ENCODE measurements around the gene C9orf152.

Gene C9orf152

GRCh38 chr9:110175275-110175968 lies 32.5 kb downstream of the C9orf152 start:
- DNase-seq (ENCODE audit: insufficient read length) (no peak), FAIRE-seq (no peak)
- TF ChIP-seq POLR2AphosphoS5 (IDR thresholded peaks at IDR 0.05; ENCODE audit: low read depth, low read length) (peak; percentile 62), TAF1 (IDR thresholded peaks at IDR 0.05; ENCODE audit: borderline replicate concordance, low read depth, low read length) (no peak), POLR2A (IDR thresholded peaks at IDR 0.05; ENCODE audit: low read depth, low read length) (no peak)

- TF ChIP-seq POLR2AphosphoS5 (IDR thresholded peaks at IDR 0.05; ENCODE audit: low read depth, low read length), result no peak
- DNase-seq (ENCODE audit: insufficient read length), result no peak
- no peak for FAIRE-seq
Measured at GRCh38 chr9:110173322-110173642, 34.7 kb downstream of the C9orf152 start.

DNA sequence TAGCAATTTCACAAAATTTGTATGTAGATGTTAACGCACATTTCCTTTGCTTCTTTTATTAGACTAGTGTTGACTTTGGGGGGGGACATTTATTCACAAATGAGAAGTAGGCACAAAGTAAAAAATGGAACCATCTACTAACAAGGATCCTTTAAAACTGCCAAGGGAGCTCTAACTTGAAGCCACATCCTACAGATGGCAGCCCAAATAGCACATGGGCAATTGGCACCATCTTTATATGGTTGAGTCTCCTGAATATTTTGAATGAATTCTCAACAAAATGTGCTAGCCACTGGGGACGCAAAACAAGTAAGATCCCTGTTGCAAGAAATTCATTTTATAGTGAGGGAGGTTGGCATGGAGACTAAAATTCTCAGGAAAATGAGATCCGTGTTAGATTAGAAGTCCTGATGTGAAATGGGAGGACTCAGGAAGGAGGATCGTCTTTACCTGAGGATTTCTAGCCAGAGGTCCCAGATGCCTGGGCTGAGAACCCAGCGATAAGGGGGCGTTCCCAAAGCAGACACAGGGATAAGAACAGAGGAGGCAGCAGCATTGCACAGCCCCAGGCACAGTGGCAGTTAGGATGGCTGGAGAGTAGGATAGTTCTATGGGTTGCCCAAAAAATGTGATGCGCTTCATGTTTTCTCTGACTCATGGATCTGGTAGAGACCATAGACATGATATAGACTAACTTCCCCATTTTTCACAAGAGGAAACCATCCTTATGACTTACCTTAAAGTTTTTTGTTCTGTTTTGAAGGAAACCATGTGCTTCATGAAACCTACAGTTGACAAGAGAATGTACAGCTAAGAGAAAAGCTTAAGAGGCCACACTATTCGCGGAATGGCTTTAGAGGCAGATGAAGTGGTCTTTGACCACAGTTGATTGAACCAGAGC lies 37.4 kb downstream of the C9orf152 start:
- no peak for DNase-seq (ENCODE audit: insufficient read length)
- FAIRE-seq, result no peak
- TF ChIP-seq POLR2A (IDR thresholded peaks at IDR 0.05; ENCODE audit: low read depth, low read length), result peak; percentile 47; the same call in 1 of the 2 replicates
- no peak for TF ChIP-seq TAF1 (IDR thresholded peaks at IDR 0.05; ENCODE audit: borderline replicate concordance, low read depth, low read length)
- TF ChIP-seq POLR2AphosphoS5 (IDR thresholded peaks at IDR 0.05; ENCODE audit: low read depth, low read length), result peak; percentile 67; the same call in 1 of the 2 replicates

GRCh38 chr9:110168486-110168885 lies 39.5 kb downstream of the C9orf152 start:
- TF ChIP-seq POLR2AphosphoS5 (IDR thresholded peaks at IDR 0.05; ENCODE audit: low read depth, low read length) (no peak), POLR2A (IDR thresholded peaks at IDR 0.05; ENCODE audit: low read depth, low read length) (no peak), TAF1 (IDR thresholded peaks at IDR 0.05; ENCODE audit: borderline replicate concordance, low read depth, low read length) (no peak)
- DNase-seq (ENCODE audit: insufficient read length) (no peak), FAIRE-seq (no peak)

GRCh38 chr9:110161940-110162339 lies 46.0 kb downstream of the C9orf152 start:
- FAIRE-seq, result peak; percentile 87
- DNase-seq (ENCODE audit: insufficient read length), result no peak
- TF ChIP-seq TAF1 (IDR thresholded peaks at IDR 0.05; ENCODE audit: borderline replicate concordance, low read depth, low read length) (no peak), POLR2A (IDR thresholded peaks at IDR 0.05; ENCODE audit: low read depth, low read length) (no peak), POLR2AphosphoS5 (IDR thresholded peaks at IDR 0.05; ENCODE audit: low read depth, low read length) (no peak)

DNA sequence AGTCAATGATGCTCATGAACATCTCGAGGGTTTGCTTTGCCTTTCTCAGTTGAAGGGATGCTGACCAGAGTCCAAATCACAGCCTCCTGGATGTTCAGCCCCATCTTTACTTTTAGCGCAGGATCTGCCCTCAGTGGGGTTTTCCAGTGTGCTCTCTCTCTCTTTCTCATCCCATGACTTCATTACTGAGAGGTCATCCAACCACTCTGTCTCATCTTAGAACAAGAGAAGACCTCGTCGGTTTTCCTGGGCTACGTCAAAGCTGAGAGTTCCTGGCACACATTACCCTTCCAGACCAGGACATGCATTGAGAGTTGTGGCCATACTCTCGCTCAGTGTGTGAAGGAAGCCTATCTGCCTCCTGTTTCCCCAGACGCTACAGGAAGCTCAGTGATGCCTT lies 47.3 kb downstream of the C9orf152 start:
- no peak for FAIRE-seq
- TF ChIP-seq POLR2AphosphoS5 (IDR thresholded peaks at IDR 0.05; ENCODE audit: low read depth, low read length) (no peak), TAF1 (IDR thresholded peaks at IDR 0.05; ENCODE audit: borderline replicate concordance, low read depth, low read length) (no peak), POLR2A (IDR thresholded peaks at IDR 0.05; ENCODE audit: low read depth, low read length) (no peak)
- no peak for DNase-seq (ENCODE audit: insufficient read length)

DNA sequence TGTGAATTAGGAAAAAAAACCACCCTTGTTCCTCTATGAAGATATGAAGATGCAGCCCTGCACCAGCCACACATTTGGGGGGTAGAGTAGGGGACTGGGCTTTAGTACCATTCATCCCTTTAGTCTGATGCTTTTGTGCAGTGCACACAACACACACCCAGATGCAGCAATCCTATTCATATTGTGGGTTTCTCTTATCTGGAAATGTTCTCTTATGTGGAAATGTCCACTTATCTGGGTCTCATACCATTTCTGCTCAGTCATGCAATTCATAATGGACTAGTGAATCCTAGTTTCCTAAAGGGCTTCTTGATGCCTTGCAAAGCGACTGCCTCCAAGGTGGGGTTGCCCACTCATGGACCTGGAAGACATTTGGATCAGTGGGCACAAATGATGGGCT lies 47.8 kb downstream of the C9orf152 start:
- TF ChIP-seq TAF1 (IDR thresholded peaks at IDR 0.05; ENCODE audit: borderline replicate concordance, low read depth, low read length) (no peak), POLR2AphosphoS5 (IDR thresholded peaks at IDR 0.05; ENCODE audit: low read depth, low read length) (no peak), POLR2A (IDR thresholded peaks at IDR 0.05; ENCODE audit: low read depth, low read length) (no peak)
- DNase-seq (ENCODE audit: insufficient read length) (no peak), FAIRE-seq (peak; percentile 75)

GRCh38 chr9:110157823-110158664 lies 49.9 kb downstream of the C9orf152 start:
- DNase-seq (ENCODE audit: insufficient read length) (no peak), FAIRE-seq (peak; percentile 33)
- TF ChIP-seq TAF1 (IDR thresholded peaks at IDR 0.05; ENCODE audit: borderline replicate concordance, low read depth, low read length) (no peak), POLR2A (IDR thresholded peaks at IDR 0.05; ENCODE audit: low read depth, low read length) (no peak), POLR2AphosphoS5 (IDR thresholded peaks at IDR 0.05; ENCODE audit: low read depth, low read length) (no peak)

DNA sequence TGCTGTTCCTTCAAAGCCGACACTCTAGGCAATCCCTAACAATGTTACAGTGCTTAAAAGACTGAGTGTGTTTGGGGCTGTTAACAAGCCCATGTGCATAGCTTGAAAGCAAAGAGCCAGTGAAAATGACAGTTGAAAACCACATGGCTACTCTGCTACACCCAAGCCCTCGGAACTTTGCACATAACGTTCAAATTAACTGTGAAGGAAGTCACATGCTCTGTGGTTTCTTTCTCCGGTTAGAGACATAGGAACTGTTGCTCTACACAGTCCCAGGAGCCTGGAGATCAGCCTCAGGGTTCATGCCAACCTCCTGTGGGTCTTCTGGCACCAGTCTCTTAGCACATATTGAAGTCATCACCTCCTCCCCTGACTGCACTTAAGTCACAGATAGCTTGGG lies 51.1 kb downstream of the C9orf152 start:
- peak; percentile 81 for FAIRE-seq
- DNase-seq (ENCODE audit: insufficient read length), result no peak
- TF ChIP-seq TAF1 (IDR thresholded peaks at IDR 0.05; ENCODE audit: borderline replicate concordance, low read depth, low read length), result no peak
- no peak for TF ChIP-seq POLR2A (IDR thresholded peaks at IDR 0.05; ENCODE audit: low read depth, low read length)
- TF ChIP-seq POLR2AphosphoS5 (IDR thresholded peaks at IDR 0.05; ENCODE audit: low read depth, low read length), result no peak

DNA sequence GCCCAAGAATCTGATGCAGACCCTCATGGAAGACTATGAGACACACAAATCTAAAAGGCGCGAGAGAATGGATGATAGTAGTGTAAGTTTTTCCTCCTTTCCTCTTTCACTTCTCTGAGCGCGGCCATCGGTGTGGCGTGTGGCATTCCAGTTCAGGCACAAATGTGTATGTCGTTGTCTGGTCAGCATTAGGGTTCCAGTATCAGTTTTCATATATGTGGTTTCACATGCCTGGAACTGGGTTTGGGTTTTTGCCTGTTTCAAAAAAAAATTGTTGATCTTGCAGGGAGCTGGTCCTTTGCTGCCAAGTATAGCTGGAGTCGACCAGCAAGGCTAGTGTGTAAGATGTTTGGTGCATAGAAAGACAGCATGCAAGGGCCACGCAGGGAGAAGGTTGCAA lies 51.5 kb downstream of the C9orf152 start:
- no peak for FAIRE-seq
- no peak for TF ChIP-seq POLR2AphosphoS5 (IDR thresholded peaks at IDR 0.05; ENCODE audit: low read depth, low read length)
- DNase-seq (ENCODE audit: insufficient read length), result no peak

GRCh38 chr9:110155751-110156150 lies 52.2 kb downstream of the C9orf152 start:
- TF ChIP-seq POLR2AphosphoS5 (IDR thresholded peaks at IDR 0.05; ENCODE audit: low read depth, low read length), result no peak
- TF ChIP-seq POLR2A (IDR thresholded peaks at IDR 0.05; ENCODE audit: low read depth, low read length), result no peak
- TF ChIP-seq TAF1 (IDR thresholded peaks at IDR 0.05; ENCODE audit: borderline replicate concordance, low read depth, low read length), result no peak
- no peak for FAIRE-seq
- DNase-seq (ENCODE audit: insufficient read length), result no peak
